HEK293 (cell line): ENCODE measurements around the gene VPS18.

Experiments
- ATF2 ChIP-seq: fragments of 450-650 bp; formaldehyde crosslinking; IDR thresholded peaks from 2 replicates; pipeline ENCODE4 v1.5.1; 2016; ENCODE audit warnings: missing biosample characterization, missing genetic modification characterization, low read depth
- INSM2 ChIP-seq: fragments of 450-650 bp; formaldehyde crosslinking; IDR thresholded peaks from 2 replicates; pipeline ENCODE4 v1.5.1; 2016; ENCODE audit warnings: missing biosample characterization, missing genetic modification characterization
- KLF7 ChIP-seq: fragments of 450-650 bp; formaldehyde crosslinking; IDR thresholded peaks from 2 replicates; pipeline ENCODE4 v1.5.1; 2016; ENCODE audit warnings: missing biosample characterization, missing genetic modification characterization, borderline replicate concordance
- ZBTB48 ChIP-seq: fragments of 450-650 bp; formaldehyde crosslinking; IDR thresholded peaks from 2 replicates; pipeline ENCODE4 v1.5.1; 2016; ENCODE audit warnings: missing biosample characterization, missing genetic modification characterization
- ZFHX2 ChIP-seq: fragments of 450-650 bp; formaldehyde crosslinking; conservative IDR thresholded peaks from 2 replicates; pipeline ENCODE4 v1.5.1; 2016; ENCODE audit warnings: missing biosample characterization, missing genetic modification characterization
- ZFP37 ChIP-seq: fragments of 450-650 bp; formaldehyde crosslinking; IDR thresholded peaks from 2 replicates; pipeline ENCODE4 v1.5.1; 2016; ENCODE audit warnings: missing biosample characterization, missing genetic modification characterization
- ZNF112 ChIP-seq: fragments of 450-650 bp; formaldehyde crosslinking; IDR thresholded peaks from 2 replicates; pipeline ENCODE4 v1.5.0; 2017; ENCODE audit warnings: missing biosample characterization, missing genetic modification characterization
- ZNF169 ChIP-seq: fragments of 450-650 bp; formaldehyde crosslinking; IDR thresholded peaks from 2 replicates; pipeline ENCODE4 v1.5.1; 2016; ENCODE audit warnings: missing biosample characterization, missing genetic modification characterization
- ZNF18 ChIP-seq: fragments of 450-650 bp; formaldehyde crosslinking; IDR thresholded peaks from 2 replicates; pipeline ENCODE4 v1.5.1; 2016; ENCODE audit warnings: missing biosample characterization, missing genetic modification characterization
- ZNF324 ChIP-seq: fragments of 450-650 bp; formaldehyde crosslinking; IDR thresholded peaks from 2 replicates; pipeline ENCODE4 v1.5.1; 2016; ENCODE audit warnings: missing biosample characterization, missing genetic modification characterization
- ZNF350 ChIP-seq: fragments of 450-650 bp; formaldehyde crosslinking; IDR thresholded peaks from 2 replicates; pipeline ENCODE4 v1.5.0; 2017; ENCODE audit warnings: missing biosample characterization, mild to moderate bottlenecking, missing genetic modification characterization
- ZNF529 ChIP-seq: fragments of 450-650 bp; formaldehyde crosslinking; IDR thresholded peaks from 2 replicates; pipeline ENCODE4 v1.5.1; 2017; ENCODE audit warnings: missing genetic modification characterization, missing biosample characterization; ENCODE audit not compliant: insufficient replicate concordance
- ZNF560 ChIP-seq: fragments of 450-650 bp; formaldehyde crosslinking; IDR thresholded peaks from 2 replicates; pipeline ENCODE4 v1.5.1; 2017; ENCODE audit warnings: missing biosample characterization, missing genetic modification characterization, borderline replicate concordance
- ZNF624 ChIP-seq: fragments of 450-650 bp; formaldehyde crosslinking; IDR thresholded peaks from 2 replicates; pipeline ENCODE4 v1.5.1; 2017; ENCODE audit warnings: missing biosample characterization, missing genetic modification characterization
- ZNF785 ChIP-seq: fragments of 450-650 bp; formaldehyde crosslinking; IDR thresholded peaks from 2 replicates; pipeline ENCODE4 v1.5.1; 2016; ENCODE audit warnings: missing biosample characterization, missing genetic modification characterization
- ZSCAN4 ChIP-seq: fragments of 450-650 bp; formaldehyde crosslinking; IDR thresholded peaks from 2 replicates; pipeline ENCODE4 v1.5.1; 2017; ENCODE audit warnings: missing biosample characterization, missing genetic modification characterization
- TF ChIP-seq, protein P1 (sequence below): fragments of 450-650 bp; formaldehyde crosslinking; IDR thresholded peaks from 2 replicates; pipeline ENCODE4 v1.5.1; 2016; ENCODE audit warnings: missing biosample characterization, missing genetic modification characterization
- TF ChIP-seq, protein P2 (sequence below): fragments of 450-650 bp; formaldehyde crosslinking; IDR thresholded peaks from 2 replicates; pipeline ENCODE4 v1.5.1; 2016; ENCODE audit warnings: missing biosample characterization, missing genetic modification characterization
- TF ChIP-seq, protein P3 (sequence below): fragments of 450-650 bp; formaldehyde crosslinking; IDR thresholded peaks from 2 replicates; pipeline ENCODE4 v1.5.1; 2016; ENCODE audit warnings: missing biosample characterization, missing genetic modification characterization, borderline replicate concordance

VPS18 gene

GRCh38 chr15:40930430-40931299 lies 36.4 kb downstream of the VPS18 start (continued):
- TF ChIP-seq INSM2 (tag by site-specific recombination) (no peak), ZNF18 (no peak), ZNF350 (tag by site-specific recombination) (no peak), ZNF529 (tag by site-specific recombination) (no peak), ZNF324 (tag by site-specific recombination) (0 out of 2 replicates have a peak, but pooled peaks have one; percentile 72), ATF2 (tag by site-specific recombination) (no peak), ZSCAN4 (tag by site-specific recombination) (no peak), ZFHX2 (tag by site-specific recombination) (peak; percentile 77), ZBTB48 (tag by site-specific recombination) (0 out of 2 replicates have a peak, but pooled peaks have one; percentile 29), ZNF560 (no peak), KLF7 (tag by site-specific recombination) (0 out of 2 replicates have a peak, but pooled peaks have one; percentile 42), ZNF624 (tag by site-specific recombination) (no peak), ZFP37 (tag by site-specific recombination) (no peak), ZNF785 (tag by site-specific recombination) (no peak), ZNF169 (tag by site-specific recombination) (no peak), ZNF112 (tag by site-specific recombination) (no peak)
- TF ChIP-seq, protein P1, sequence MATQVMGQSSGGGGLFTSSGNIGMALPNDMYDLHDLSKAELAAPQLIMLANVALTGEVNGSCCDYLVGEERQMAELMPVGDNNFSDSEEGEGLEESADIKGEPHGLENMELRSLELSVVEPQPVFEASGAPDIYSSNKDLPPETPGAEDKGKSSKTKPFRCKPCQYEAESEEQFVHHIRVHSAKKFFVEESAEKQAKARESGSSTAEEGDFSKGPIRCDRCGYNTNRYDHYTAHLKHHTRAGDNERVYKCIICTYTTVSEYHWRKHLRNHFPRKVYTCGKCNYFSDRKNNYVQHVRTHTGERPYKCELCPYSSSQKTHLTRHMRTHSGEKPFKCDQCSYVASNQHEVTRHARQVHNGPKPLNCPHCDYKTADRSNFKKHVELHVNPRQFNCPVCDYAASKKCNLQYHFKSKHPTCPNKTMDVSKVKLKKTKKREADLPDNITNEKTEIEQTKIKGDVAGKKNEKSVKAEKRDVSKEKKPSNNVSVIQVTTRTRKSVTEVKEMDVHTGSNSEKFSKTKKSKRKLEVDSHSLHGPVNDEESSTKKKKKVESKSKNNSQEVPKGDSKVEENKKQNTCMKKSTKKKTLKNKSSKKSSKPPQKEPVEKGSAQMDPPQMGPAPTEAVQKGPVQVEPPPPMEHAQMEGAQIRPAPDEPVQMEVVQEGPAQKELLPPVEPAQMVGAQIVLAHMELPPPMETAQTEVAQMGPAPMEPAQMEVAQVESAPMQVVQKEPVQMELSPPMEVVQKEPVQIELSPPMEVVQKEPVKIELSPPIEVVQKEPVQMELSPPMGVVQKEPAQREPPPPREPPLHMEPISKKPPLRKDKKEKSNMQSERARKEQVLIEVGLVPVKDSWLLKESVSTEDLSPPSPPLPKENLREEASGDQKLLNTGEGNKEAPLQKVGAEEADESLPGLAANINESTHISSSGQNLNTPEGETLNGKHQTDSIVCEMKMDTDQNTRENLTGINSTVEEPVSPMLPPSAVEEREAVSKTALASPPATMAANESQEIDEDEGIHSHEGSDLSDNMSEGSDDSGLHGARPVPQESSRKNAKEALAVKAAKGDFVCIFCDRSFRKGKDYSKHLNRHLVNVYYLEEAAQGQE (tag by site-specific recombination), result no peak
- TF ChIP-seq, protein P2, sequence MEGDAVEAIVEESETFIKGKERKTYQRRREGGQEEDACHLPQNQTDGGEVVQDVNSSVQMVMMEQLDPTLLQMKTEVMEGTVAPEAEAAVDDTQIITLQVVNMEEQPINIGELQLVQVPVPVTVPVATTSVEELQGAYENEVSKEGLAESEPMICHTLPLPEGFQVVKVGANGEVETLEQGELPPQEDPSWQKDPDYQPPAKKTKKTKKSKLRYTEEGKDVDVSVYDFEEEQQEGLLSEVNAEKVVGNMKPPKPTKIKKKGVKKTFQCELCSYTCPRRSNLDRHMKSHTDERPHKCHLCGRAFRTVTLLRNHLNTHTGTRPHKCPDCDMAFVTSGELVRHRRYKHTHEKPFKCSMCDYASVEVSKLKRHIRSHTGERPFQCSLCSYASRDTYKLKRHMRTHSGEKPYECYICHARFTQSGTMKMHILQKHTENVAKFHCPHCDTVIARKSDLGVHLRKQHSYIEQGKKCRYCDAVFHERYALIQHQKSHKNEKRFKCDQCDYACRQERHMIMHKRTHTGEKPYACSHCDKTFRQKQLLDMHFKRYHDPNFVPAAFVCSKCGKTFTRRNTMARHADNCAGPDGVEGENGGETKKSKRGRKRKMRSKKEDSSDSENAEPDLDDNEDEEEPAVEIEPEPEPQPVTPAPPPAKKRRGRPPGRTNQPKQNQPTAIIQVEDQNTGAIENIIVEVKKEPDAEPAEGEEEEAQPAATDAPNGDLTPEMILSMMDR (tag by site-specific recombination), result peak; percentile 95
- TF ChIP-seq, protein P3, sequence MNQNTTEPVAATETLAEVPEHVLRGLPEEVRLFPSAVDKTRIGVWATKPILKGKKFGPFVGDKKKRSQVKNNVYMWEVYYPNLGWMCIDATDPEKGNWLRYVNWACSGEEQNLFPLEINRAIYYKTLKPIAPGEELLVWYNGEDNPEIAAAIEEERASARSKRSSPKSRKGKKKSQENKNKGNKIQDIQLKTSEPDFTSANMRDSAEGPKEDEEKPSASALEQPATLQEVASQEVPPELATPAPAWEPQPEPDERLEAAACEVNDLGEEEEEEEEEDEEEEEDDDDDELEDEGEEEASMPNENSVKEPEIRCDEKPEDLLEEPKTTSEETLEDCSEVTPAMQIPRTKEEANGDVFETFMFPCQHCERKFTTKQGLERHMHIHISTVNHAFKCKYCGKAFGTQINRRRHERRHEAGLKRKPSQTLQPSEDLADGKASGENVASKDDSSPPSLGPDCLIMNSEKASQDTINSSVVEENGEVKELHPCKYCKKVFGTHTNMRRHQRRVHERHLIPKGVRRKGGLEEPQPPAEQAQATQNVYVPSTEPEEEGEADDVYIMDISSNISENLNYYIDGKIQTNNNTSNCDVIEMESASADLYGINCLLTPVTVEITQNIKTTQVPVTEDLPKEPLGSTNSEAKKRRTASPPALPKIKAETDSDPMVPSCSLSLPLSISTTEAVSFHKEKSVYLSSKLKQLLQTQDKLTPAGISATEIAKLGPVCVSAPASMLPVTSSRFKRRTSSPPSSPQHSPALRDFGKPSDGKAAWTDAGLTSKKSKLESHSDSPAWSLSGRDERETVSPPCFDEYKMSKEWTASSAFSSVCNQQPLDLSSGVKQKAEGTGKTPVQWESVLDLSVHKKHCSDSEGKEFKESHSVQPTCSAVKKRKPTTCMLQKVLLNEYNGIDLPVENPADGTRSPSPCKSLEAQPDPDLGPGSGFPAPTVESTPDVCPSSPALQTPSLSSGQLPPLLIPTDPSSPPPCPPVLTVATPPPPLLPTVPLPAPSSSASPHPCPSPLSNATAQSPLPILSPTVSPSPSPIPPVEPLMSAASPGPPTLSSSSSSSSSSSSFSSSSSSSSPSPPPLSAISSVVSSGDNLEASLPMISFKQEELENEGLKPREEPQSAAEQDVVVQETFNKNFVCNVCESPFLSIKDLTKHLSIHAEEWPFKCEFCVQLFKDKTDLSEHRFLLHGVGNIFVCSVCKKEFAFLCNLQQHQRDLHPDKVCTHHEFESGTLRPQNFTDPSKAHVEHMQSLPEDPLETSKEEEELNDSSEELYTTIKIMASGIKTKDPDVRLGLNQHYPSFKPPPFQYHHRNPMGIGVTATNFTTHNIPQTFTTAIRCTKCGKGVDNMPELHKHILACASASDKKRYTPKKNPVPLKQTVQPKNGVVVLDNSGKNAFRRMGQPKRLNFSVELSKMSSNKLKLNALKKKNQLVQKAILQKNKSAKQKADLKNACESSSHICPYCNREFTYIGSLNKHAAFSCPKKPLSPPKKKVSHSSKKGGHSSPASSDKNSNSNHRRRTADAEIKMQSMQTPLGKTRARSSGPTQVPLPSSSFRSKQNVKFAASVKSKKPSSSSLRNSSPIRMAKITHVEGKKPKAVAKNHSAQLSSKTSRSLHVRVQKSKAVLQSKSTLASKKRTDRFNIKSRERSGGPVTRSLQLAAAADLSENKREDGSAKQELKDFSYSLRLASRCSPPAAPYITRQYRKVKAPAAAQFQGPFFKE (tag by site-specific recombination), result no peak; the same call in 1 of the 2 replicates
